Panc1 (cell line): Measurements from ENCODE around the gene SPA17.

Experiments
- SIN3A ChIP-seq: IDR thresholded peaks from 2 replicates; pipeline ENCODE4 v1.6.1; 2012; ENCODE audit warnings: low read depth, mild to moderate bottlenecking, low read length, moderate library complexity, borderline replicate concordance; ENCODE audit not compliant: insufficient read depth
- TCF7L2 ChIP-seq: IDR thresholded peaks from 2 replicates; pipeline ENCODE4 v1.6.1; 2011; ENCODE audit warnings: mild to moderate bottlenecking, low read depth, low read length, inconsistent platforms
- TF ChIP-seq, protein P1 (sequence below): fragments of 450-650 bp; IDR thresholded peaks from 2 replicates; pipeline ENCODE4 v1.5.1; 2017; ENCODE audit warnings: mild to moderate bottlenecking

DNA sequence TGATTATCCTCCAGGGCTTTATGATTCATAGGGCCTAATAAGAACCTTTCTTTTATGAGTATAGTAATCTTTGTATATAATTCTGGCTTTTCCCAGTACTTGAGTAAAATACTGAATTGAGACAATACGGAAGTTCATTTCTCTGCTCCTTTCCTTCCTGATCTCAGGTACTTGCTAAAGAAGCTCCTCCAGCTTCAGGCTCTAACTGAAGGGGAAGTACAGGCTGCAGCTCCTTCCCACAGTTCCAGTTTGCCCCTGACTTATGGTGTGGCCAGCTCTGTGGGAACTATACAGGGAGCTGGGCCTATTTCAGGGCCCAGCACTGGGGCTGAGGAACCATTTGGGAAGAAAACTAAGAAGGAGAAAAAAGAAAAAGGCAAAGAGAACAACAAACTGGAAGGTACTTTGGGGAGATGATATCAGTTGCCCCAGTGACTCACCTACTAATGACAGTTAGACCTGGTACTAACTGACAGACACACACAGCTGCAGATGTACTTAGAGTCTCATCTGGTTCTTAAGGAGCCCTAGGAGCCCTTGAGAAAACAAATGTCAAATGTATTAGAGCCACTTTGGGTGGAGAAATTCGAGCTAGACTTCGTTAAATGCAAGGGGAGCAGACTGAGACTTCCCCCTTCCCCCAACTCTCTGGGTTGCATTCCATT is 48.1 kb upstream of the SPA17 start:
- TF ChIP-seq, protein P1, sequence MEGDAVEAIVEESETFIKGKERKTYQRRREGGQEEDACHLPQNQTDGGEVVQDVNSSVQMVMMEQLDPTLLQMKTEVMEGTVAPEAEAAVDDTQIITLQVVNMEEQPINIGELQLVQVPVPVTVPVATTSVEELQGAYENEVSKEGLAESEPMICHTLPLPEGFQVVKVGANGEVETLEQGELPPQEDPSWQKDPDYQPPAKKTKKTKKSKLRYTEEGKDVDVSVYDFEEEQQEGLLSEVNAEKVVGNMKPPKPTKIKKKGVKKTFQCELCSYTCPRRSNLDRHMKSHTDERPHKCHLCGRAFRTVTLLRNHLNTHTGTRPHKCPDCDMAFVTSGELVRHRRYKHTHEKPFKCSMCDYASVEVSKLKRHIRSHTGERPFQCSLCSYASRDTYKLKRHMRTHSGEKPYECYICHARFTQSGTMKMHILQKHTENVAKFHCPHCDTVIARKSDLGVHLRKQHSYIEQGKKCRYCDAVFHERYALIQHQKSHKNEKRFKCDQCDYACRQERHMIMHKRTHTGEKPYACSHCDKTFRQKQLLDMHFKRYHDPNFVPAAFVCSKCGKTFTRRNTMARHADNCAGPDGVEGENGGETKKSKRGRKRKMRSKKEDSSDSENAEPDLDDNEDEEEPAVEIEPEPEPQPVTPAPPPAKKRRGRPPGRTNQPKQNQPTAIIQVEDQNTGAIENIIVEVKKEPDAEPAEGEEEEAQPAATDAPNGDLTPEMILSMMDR = no peak
- TF ChIP-seq TCF7L2 (no peak), SIN3A (no peak)
